HepG2 (cell line): ENCODE measurements around the gene GRK4.
"Not testable (repeated sequence)": the region's sequence is repeated elsewhere in the genome, so short reads cannot be mapped to it uniquely, and the experiment has no call there.

ENCODE experiments used
- CREM ChIP-seq, 2 experiments: sonication (generic) in 1 of 2; formaldehyde crosslinking in 1 of 2; IDR thresholded peaks; 2 replicates each; pipeline versions ENCODE4 v1.4.0 to v1.6.1; 2016 to 2020; ENCODE audit warnings: antibody characterized with exemption in 1 of 2, mild to moderate bottlenecking in 1 of 2, missing genetic modification reagents in 1 of 2
- E2F5 ChIP-seq: sonication (generic); formaldehyde crosslinking; conservative IDR thresholded peaks from 2 replicates; pipeline ENCODE4 v1.4.0; 2020; ENCODE audit warnings: missing genetic modification reagents
- GABPB1 ChIP-seq: IDR thresholded peaks from 2 replicates; pipeline ENCODE4 v1.6.1; 2016; ENCODE audit warnings: mild to moderate bottlenecking, missing genetic modification reagents, moderate library complexity, missing compliant biosample characterization
- IKZF1 ChIP-seq: fragments of 450-650 bp; IDR thresholded peaks from 2 replicates; pipeline ENCODE4 v1.7.1; 2016
- POLR2A ChIP-seq, 2 experiments: IDR thresholded peaks; 2 replicates each; pipeline ENCODE4 v1.6.1; 2011; ENCODE audit warnings: low read depth in 2 of 2, low read length in 2 of 2, mild to moderate bottlenecking in 1 of 2, moderate library complexity in 1 of 2; ENCODE audit not compliant: insufficient read depth in 1 of 2
- PREB ChIP-seq: sonication (generic); formaldehyde crosslinking; IDR thresholded peaks from 2 replicates; pipeline ENCODE4 v1.4.0; 2020; ENCODE audit warnings: missing genetic modification reagents
- SMC3 ChIP-seq: IDR thresholded peaks from 2 replicates; pipeline ENCODE4 v1.6.1; 2011; ENCODE audit warnings: low read length, improper control_type of control experiment
- TARDBP ChIP-seq: sonication (generic); formaldehyde crosslinking; IDR thresholded peaks from 2 replicates; pipeline ENCODE4 v1.8.0; 2022; ENCODE audit warnings: mild to moderate bottlenecking, missing genetic modification reagents
- ZSCAN20 ChIP-seq: sonication (generic); formaldehyde crosslinking; IDR thresholded peaks from 2 replicates; pipeline ENCODE4 v1.4.0; 2020; ENCODE audit warnings: missing genetic modification reagents, mild to moderate bottlenecking, borderline replicate concordance

GRCh38 chr4:2983715-2984114 is 20.3 kb downstream of the GRK4 start:
- TF ChIP-seq E2F5 (CRISPR knock-in tag); SMC3; TARDBP (CRISPR knock-in tag); IKZF1; CREM (IDR thresholded peaks at IDR 0.05); CREM (CRISPR knock-in tag; IDR thresholded peaks at IDR 0.05); POLR2A (IDR thresholded peaks at IDR 0.05; ENCODE audit: insufficient read depth in 1 of 2, low read depth in 2 of 2, low read length in 2 of 2); ZSCAN20 (CRISPR knock-in tag); GABPB1 (CRISPR knock-in tag); PREB: not testable (repeated sequence)
